ENCODE results near the gene SESN3. TPM values are rescaled to one million over a fixed set of nuclear protein-coding genes. Genes with fewer than 3 reads are reported as not detected.

The SESN3 gene
- total RNA-seq, 4 donors from 2014 or later, result 57.9 to 106 (median 71.8) TPM

DNA sequence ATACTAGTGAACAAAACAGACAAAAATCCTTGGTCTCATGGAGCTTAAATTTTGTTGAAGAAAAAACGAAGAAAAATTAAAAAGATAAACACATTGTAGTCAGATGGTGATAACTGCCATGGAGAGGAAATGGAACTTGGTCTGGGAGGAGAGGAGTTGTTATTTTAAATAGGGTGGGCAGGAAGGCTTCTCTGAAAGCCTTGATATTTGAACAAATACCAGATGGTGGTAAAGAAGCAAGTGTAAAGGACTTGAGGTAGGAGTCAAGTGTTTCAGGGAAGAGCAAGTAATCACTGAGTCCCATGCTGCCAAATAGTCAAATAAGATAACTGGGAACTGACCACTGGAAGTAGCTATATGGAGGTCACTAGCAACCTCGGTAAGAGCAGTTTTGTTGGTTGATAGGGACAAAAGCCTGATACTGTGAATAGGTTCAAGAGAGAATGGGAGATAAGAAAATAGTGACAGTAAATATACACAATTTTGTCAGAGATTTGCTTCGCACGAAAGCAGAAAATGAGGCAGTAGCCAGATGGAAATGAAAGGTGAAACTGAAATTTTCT is 55.1 kb downstream of the SESN3 start:
- Histone ChIP-seq H3K9me3 (no peaks in the 10 kb centered on the region), H3K4me3 (no peak overlapping the region), H3K27me3 (no peaks in the 10 kb centered on the region), H3K27ac (no peak overlapping the region), H3K4me1 (no peaks in the 10 kb centered on the region), H3K36me3 (peaks cover 0 to 83% (median 9%) of the 10 kb centered on the region in 3 donors)
- DNase-seq (ENCODE audit: low spot score in 2 of 2), result no peak
- 77 to 83% methylated on average over 4 of the region's 4 CpGs for WGBS, 2 donors
- TF ChIP-seq EP300 (IDR thresholded peaks at IDR 0.05) (no peak), CTCF (IDR thresholded peaks at IDR 0.05) (no peak), POLR2A (IDR thresholded peaks at IDR 0.05) (no peak)

DNA sequence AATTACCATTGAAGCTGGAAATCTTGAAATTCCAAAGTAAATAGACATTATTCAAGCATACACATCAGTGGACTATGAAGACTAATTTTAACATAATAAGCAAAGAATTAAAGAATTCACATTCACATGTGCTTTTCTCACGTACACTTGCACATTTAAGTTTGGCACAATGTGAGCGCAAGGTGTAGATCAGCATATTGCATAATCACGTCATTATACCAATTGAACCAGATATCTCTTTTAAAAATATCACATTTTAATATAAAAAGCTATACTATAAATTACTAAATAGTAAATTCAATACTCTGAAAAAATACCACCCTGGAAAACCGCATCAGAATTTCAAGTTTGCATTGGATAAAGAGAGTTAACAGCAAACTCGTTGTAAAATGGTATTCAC is 60.7 kb downstream of the SESN3 start:
- no peak for DNase-seq (ENCODE audit: low spot score in 2 of 2)

GRCh38 chr11:95166781-95167180 is 64.2 kb downstream of the SESN3 start:
- H3K9me3 ChIP-seq, result no peaks in the 10 kb centered on the region
- H3K36me3 ChIP-seq, result peaks cover 0 to 20% (median 0%) of the 10 kb centered on the region in 3 donors
- DNase-seq (ENCODE audit: low spot score in 2 of 2), result no peak
- no peaks in the 10 kb centered on the region for H3K27me3 ChIP-seq
- TF ChIP-seq EP300 (IDR thresholded peaks at IDR 0.05), result no peak
- TF ChIP-seq CTCF (IDR thresholded peaks at IDR 0.05), result no peak
- TF ChIP-seq POLR2A (IDR thresholded peaks at IDR 0.05), result no peak
- 86 to 89% methylated on average over 2 of the region's 2 CpGs for WGBS, 2 donors
- no peak overlapping the region for H3K27ac ChIP-seq
- no peak overlapping the region for H3K4me3 ChIP-seq
- no peaks in the 10 kb centered on the region for H3K4me1 ChIP-seq

More for the DNA sequence above, 60.7 kb downstream of the SESN3 start:
- Histone ChIP-seq H3K27ac (no peak overlapping the region), H3K9me3 (no peaks in the 10 kb centered on the region), H3K27me3 (no peaks in the 10 kb centered on the region), H3K4me3 (no peak overlapping the region), H3K36me3 (peaks cover 0 to 48% (median 0%) of the 10 kb centered on the region in 3 donors), H3K4me1 (no peaks in the 10 kb centered on the region)
- WGBS, 2 donors, result 91 to 95% methylated on average over 5 of the region's 5 CpGs
- TF ChIP-seq CTCF (IDR thresholded peaks at IDR 0.05) (no peak), EP300 (IDR thresholded peaks at IDR 0.05) (no peak), POLR2A (IDR thresholded peaks at IDR 0.05) (no peak)

- Histone ChIP-seq H3K4me1 (no peaks in the 10 kb centered on the region), H3K4me3 (no peak overlapping the region), H3K36me3 (peaks cover 0 to 11% (median 0%) of the 10 kb centered on the region in 3 donors), H3K9me3 (no peaks in the 10 kb centered on the region), H3K27ac (no peak overlapping the region), H3K27me3 (no peaks in the 10 kb centered on the region)
- TF ChIP-seq EP300 (IDR thresholded peaks at IDR 0.05) (no peak), CTCF (IDR thresholded peaks at IDR 0.05) (no peak), POLR2A (IDR thresholded peaks at IDR 0.05) (no peak)
- DNase-seq (ENCODE audit: low spot score in 2 of 2), result no peak
Measured at GRCh38 chr11:95165638-95166037, 65.4 kb downstream of the SESN3 start.

- H3K4me1 ChIP-seq, result peaks cover 0 to 2% (median 0%) of the 10 kb centered on the region in 4 donors
- DNase-seq (ENCODE audit: low spot score in 2 of 2), result no peak
- WGBS, 2 donors, result 39 to 43% methylated on average over 4 of the region's 4 CpGs
Measured at GRCh38 chr11:95163106-95163505, 67.9 kb downstream of the SESN3 start.

More at GRCh38 chr11:95163106-95163505, 67.9 kb downstream of the SESN3 start:
- H3K36me3 ChIP-seq, result no peaks in the 10 kb centered on the region
- no peak overlapping the region for H3K27ac ChIP-seq
- TF ChIP-seq POLR2A (IDR thresholded peaks at IDR 0.05) (no peak), CTCF (IDR thresholded peaks at IDR 0.05) (no peak), EP300 (IDR thresholded peaks at IDR 0.05) (no peak)
- no peaks in the 10 kb centered on the region for H3K9me3 ChIP-seq
- no peaks in the 10 kb centered on the region for H3K27me3 ChIP-seq
- H3K4me3 ChIP-seq, result no peak overlapping the region
